Mesothelial cell of epicardium (in vitro differentiated cells): ENCODE results near the gene LEMD1. TPM values are rescaled to one million over a fixed set of nuclear protein-coding genes. Genes with fewer than 3 reads are reported as not detected.

Experiments used
- DNase-seq, 2 experiments: peaks; one replicate each; pipeline ENCODE4 v3.0.0; 2021; ENCODE audit warnings: low spot score in 2 of 2; ENCODE audit not compliant: unreplicated experiment in 2 of 2
- H3K27ac Mint-ChIP-seq: 2 replicates; pipeline ENCODE4 v1.8.0; 2021; ENCODE audit warnings: mixed read lengths
- H3K27me3 Mint-ChIP-seq: 2 replicates; pipeline ENCODE4 v1.8.0; 2021; ENCODE audit warnings: low read depth, mixed read lengths
- H3K36me3 Mint-ChIP-seq: 2 replicates; pipeline ENCODE4 v1.8.0; 2021; ENCODE audit warnings: mixed read lengths
- H3K4me1 Mint-ChIP-seq: 2 replicates; pipeline ENCODE4 v1.8.0; 2021; ENCODE audit warnings: mixed read lengths
- H3K4me3 Mint-ChIP-seq: 2 replicates; pipeline ENCODE4 v1.8.0; 2021; ENCODE audit warnings: mild to moderate bottlenecking, moderate library complexity, mixed read lengths
- H3K9me3 Mint-ChIP-seq: 2 replicates; pipeline ENCODE4 v1.8.0; 2021; ENCODE audit warnings: mixed read lengths
- CTCF ChIP-seq: fragments of 200-600 bp; sonication (generic); IDR thresholded peaks from one replicate; pipeline ENCODE4 v1.5.0; 2021; ENCODE audit warnings: antibody characterized with exemption; ENCODE audit not compliant: unreplicated experiment
- total RNA-seq: library from RNA; stranded (reverse); gene quantifications from 3 replicates; pipeline ENCODE4 v1.2.1, GENCODE V29; 2021

The LEMD1 gene
- total RNA-seq, 1 donor from 2014 or later, result 1.3 TPM

DNA sequence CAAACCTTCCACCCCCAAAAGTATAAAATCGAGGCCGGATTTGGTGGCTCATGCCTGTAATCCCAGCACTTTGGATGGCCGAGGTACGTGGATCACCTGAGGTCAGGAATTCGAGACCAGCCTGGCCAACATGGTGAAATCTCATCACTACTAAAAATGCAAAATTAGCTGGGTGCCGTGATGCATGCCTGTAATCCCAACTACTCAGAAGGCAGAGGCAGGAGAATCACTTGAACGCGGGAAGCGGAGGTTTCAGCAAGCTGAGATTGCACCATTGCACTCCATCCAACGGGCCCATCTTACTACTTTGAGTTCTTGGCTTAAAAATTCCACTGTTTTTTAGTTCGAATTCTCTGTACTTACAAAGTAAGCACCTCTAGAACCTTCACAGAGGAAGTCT lies 76.1 kb downstream of the LEMD1 start:
- Mint-ChIP-seq H3K27ac (no peak overlapping the region), H3K4me3 (no peak overlapping the region), H3K36me3 (no peaks in the 10 kb centered on the region), H3K4me1 (peaks cover 23% of the 10 kb centered on the region), H3K27me3 (peaks cover 57% of the 10 kb centered on the region), H3K9me3 (no peaks in the 10 kb centered on the region)
- TF ChIP-seq CTCF, result no peak
- DNase-seq, result no peak

DNA sequence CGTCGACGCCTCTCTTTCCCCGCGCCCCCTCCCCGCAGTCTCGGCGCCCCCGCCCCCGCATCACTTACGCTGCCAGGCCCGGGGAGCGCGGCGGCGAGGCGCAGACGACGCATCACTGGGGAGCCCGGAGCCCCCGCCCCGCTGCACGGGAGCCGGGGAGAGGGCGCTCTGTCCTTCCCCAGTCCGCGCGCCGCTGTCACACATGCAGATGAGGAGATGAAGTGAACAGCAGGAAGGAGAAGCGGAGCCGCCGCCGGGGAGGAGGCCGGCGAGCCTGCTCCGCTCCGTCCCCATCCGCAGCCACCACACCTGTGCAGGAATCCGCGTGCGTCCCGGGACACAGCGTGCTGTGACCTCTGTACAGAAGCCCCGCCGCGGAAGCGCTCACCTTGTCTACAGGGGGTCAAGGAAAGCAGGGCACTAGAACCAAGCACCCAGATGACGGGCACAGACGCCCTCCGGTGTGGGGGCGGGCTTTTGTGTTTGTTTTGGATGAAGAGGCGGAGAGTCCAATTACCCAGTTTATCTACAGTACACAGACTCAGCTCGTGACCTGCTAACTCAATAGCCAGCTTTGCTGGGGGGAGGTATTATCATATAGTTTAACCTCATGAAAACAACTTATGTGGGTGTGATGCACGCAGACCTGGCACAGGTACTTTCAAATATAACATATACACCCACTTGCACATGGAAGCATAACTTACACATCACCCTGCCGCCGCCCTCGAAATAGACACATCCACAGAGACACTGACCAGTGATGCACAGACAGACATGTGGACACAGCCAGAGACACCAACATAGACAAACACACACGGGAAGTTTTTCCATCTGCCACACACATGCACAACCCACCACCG lies 77.6 kb downstream of the LEMD1 start:
- Mint-ChIP-seq H3K9me3 (no peaks in the 10 kb centered on the region), H3K4me3 (peak overlapping the region; percentile 60), H3K27ac (no peak overlapping the region), H3K4me1 (peaks cover 11% of the 10 kb centered on the region), H3K27me3 (peaks cover 57% of the 10 kb centered on the region), H3K36me3 (no peaks in the 10 kb centered on the region)
- peak; percentile 36 to 58 for DNase-seq
- no peak for TF ChIP-seq CTCF

DNA sequence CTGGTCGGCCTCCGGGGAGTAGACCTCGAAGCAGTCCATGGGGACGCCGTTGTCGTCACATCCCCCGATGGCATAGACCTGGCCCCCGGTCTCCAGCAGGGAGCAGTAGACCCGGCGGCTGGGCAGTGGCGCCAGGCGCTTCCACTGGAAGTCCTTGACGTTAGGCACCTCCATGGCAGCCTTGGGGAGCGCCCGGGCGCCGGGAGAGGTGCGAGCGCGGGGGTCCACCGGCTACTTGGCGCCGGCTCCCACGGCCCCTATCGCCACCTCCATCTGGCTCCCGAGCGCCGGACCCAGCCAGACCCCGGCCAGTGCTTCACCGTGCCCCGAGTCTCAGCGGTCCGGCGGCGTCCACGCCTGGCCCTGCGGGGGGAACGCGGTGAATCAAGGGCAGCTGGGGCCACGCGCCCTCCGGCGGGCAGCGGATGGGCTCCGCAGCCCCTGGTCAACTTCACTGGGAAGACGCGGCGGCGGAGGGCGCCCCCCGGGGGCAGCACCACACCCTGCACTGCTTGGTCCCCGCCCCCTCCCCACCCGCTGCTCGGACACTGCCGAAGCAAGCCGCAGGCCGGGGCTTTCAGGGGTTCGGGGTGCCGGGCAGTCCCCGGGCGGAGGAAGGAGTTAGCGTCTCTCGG lies 78.3 kb downstream of the LEMD1 start:
- TF ChIP-seq CTCF, result peak; percentile 25
- no peaks in the 10 kb centered on the region for H3K9me3 Mint-ChIP-seq
- H3K4me3 Mint-ChIP-seq, result peak overlapping the region; percentile 60
- peaks cover 61% of the 10 kb centered on the region for H3K27me3 Mint-ChIP-seq
- H3K27ac Mint-ChIP-seq, result no peak overlapping the region
- DNase-seq, result no peak
- H3K4me1 Mint-ChIP-seq, result peaks cover 6% of the 10 kb centered on the region
- no peaks in the 10 kb centered on the region for H3K36me3 Mint-ChIP-seq

GRCh38 chr1:205342986-205343385 lies 78.9 kb downstream of the LEMD1 start:
- DNase-seq, result no peak
- peaks cover 63% of the 10 kb centered on the region for H3K27me3 Mint-ChIP-seq
- H3K4me1 Mint-ChIP-seq, result peaks cover 6% of the 10 kb centered on the region
- TF ChIP-seq CTCF, result no peak
- no peaks in the 10 kb centered on the region for H3K36me3 Mint-ChIP-seq
- H3K4me3 Mint-ChIP-seq, result peak overlapping the region; percentile 36
- H3K9me3 Mint-ChIP-seq, result no peaks in the 10 kb centered on the region
- no peak overlapping the region for H3K27ac Mint-ChIP-seq

DNA sequence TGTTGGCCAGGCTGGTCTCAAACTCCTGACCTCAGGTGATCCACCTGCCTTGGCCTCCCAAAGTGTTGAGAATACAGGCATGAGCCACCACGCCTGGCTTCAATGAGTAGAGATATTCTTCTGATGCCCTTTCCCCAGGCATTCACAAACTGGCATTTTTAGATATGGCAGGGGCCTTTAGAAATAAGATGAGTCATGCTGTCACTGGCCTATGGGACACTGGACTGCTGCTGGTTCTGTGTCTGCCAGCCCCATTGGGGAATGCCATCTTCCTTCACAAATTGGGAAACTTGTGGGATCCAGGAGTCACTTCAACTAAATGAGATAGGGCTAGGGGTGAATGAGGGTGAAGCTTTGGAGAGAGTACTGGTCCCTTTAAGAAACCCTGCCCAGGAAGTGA lies 81.2 kb downstream of the LEMD1 start:
- Mint-ChIP-seq H3K4me3 (no peak overlapping the region), H3K36me3 (no peaks in the 10 kb centered on the region), H3K27ac (no peak overlapping the region), H3K4me1 (peaks cover 9% of the 10 kb centered on the region), H3K9me3 (no peaks in the 10 kb centered on the region), H3K27me3 (peaks cover 49% of the 10 kb centered on the region)
- TF ChIP-seq CTCF, result no peak
- no peak for DNase-seq
